Right cardiac atrium (tissue), 5 donors: ENCODE measurements around the gene ANO2. TPM values are rescaled to one million over a fixed set of nuclear protein-coding genes. Genes with fewer than 3 reads are reported as not detected.

Experiments
- ATAC-seq, 2 donors: fragments of 200-7000 bp; cut with Tn5 transposase; one replicate each; pipeline versions ENCODE4 v1.8.0 to v1.9.1; 2020; ENCODE audit warnings: moderate library complexity in 2 of 2, mild to moderate bottlenecking in 1 of 2
- DNase-seq, 3 donors: peaks; one replicate each; pipeline ENCODE4 v3.0.0-alpha.2; 2020
- H3K27ac ChIP-seq: one replicate; pipeline ENCODE4 v1.5.1; 2013; ENCODE audit warnings: mild to moderate bottlenecking, low read length, control low read depth, moderate library complexity
- H3K27me3 ChIP-seq: one replicate; pipeline ENCODE4 v1.6.1; 2013; ENCODE audit not compliant: control insufficient read depth, insufficient read depth
- H3K4me1 ChIP-seq: one replicate; pipeline ENCODE4 v1.6.1; 2013; ENCODE audit warnings: low read length; ENCODE audit not compliant: control insufficient read depth, insufficient read depth
- H3K4me3 ChIP-seq: one replicate; pipeline ENCODE4 v1.5.1; 2013; ENCODE audit warnings: low read length, control low read depth
- H3K9me3 ChIP-seq: one replicate; pipeline ENCODE4 v1.6.1; 2013; ENCODE audit warnings: low read length; ENCODE audit not compliant: control insufficient read depth
- WGBS: extraction: QIAGEN DNeasy Blood & Tissue Kit; methylation state at CpG from one replicate; pipeline ENCODE4 v1.1.7; 2013; 5-methylcytosine and 5-hydroxymethylcytosine counted together
- intact Hi-C, 4 donors: fragments of 100-400 bp; cut with DNase I; formaldehyde crosslinking; loops; one replicate each; pipeline versions ENCODE4 v1.11.0 to v1.14.0; 2022 to 2023
- polyA plus RNA-seq: library from polyadenylated mRNA; stranded (reverse); fragments of 200-250 nt; gene quantifications from one replicate; pipeline ENCODE4 v1.2.3, GENCODE V29; 2013
- total RNA-seq, 4 donors: library from RNA; stranded (reverse); fragmentation: NEBNext Ultra II Directional; extraction: Animal tissue kit (Norgen Biotek cat#: 25700); gene quantifications; one replicate each; pipeline ENCODE4 v1.2.1, GENCODE V29; 2021
- donor health status: healthy with polysubstance abuse.
- donor health status: DM: no; HTN: yes; CAD: no.
- donor health status: DM: no; HTN: no; CAD: no.
- donor health status: DM: no; HTN: yes; CAD: no; lungs with severe emphysema.
- donor health status: DM: yes; HTN: yes; CAD: no.

ANO2 gene
- total and polyA plus RNA-seq, 5 donors, result 7.0 to 12.5 (median 10.9) TPM

DNA sequence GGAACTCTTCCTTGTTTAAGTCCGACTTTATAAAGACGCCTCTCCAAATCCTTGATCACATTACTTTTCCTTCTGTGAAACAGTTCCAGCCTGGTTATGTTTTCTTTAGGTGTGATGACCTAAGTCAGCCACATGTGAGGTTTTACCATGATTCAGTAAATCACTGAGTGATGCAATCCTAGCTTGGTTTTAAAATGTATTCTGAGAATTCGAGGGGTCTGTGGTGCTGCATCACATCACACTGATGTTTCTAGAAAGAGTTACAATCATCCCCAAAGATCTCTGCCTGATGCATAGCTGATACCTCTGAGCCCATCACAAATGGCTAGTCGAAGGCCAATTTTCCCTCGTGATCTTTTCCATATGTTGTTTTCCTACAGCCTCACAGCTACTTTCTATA is 152.7 kb downstream of the ANO2 start:
- no peak for ATAC-seq
- Histone ChIP-seq H3K27me3 (no peaks in the 10 kb centered on the region), H3K27ac (no peak overlapping the region), H3K4me3 (no peak overlapping the region), H3K4me1 (no peaks in the 10 kb centered on the region), H3K9me3 (no peaks in the 10 kb centered on the region)
- intact Hi-C loops, result loop anchor here in 1 of 4 donors (10.0 kb wide), 1 partner anchor 358 kb away; the partner anchor contains the start of gene NTF3
- WGBS, result 94% methylated on average over 5 of the region's 5 CpGs
- no peak for DNase-seq

DNA sequence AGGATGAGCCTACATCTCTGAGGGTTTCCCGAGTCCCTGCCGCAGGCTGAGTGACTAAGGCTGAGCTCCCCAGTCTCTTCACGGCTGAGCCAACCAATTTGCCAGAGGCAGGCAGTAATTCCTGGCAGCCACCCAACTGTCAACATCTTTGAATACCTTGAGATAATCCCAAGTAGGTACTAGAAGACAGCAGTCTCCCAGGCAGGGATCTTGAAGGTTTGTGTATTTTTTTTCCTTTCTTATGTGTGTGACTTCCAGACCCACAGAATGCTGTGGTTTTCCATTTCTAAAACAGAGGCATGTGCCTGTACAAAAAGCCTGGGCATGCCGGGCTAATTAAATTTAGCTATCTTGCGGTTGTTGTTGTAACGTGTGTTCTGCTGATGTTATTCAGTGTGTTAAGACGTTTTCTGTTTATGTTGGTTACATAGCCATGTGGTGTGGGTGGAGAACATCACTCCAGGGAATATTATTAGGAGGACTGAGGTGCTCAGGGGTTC is 155.5 kb downstream of the ANO2 start:
- intact Hi-C loops, result no loop called here

DNA sequence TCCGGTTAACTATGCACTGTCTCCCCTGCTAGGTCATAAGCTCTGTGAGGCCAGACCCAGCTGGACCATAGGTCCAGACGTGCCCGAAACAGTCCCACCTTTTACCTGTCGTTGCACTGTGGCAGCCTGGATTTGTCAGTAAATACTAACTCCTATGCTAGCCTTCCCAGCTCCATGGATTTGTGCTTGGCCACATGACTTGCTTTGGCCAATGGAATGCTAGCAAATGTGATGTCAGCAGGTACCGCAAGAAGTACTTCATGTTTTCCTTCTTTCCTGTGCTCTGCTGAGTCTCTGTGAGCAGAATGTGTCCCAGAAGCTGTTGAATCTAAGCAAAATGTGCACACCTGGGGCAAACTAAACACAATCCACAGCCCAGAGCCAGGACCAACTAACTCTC is 157.2 kb downstream of the ANO2 start:
- H3K9me3 ChIP-seq, result no peaks in the 10 kb centered on the region
- no peak for DNase-seq
- H3K4me1 ChIP-seq, result no peaks in the 10 kb centered on the region
- no peak overlapping the region for H3K4me3 ChIP-seq
- H3K27me3 ChIP-seq, result no peaks in the 10 kb centered on the region
- 98% methylated on average over 5 of the region's 5 CpGs for WGBS
- ATAC-seq, result no peak
- no peak overlapping the region for H3K27ac ChIP-seq
- intact Hi-C loops, result no loop called here

More for the DNA sequence above, 155.5 kb downstream of the ANO2 start:
- no peak overlapping the region for H3K27ac ChIP-seq
- no peaks in the 10 kb centered on the region for H3K27me3 ChIP-seq
- WGBS, result 77% methylated on average over 7 of the region's 7 CpGs
- H3K4me1 ChIP-seq, result no peaks in the 10 kb centered on the region
- ATAC-seq (no peak), DNase-seq (no peak)
- no peak overlapping the region for H3K4me3 ChIP-seq
- no peaks in the 10 kb centered on the region for H3K9me3 ChIP-seq

DNA sequence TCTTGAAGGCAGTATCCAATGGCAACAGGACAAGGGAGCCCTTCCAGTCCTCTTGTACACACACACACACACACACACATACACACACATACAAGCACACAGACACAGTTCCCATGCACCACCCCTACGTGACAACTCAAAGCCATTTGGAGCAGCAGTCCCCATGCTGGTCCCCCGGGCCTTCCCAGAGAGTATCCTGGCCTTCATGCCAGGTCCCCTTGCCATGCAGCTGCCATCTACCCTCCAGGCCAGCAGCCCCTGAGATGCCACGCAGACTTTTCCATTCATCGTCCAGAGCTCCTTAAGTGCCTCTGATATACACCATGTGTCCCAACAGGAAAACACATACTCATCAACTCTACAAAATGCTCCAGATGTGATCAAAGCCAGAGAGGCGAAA is 159.5 kb downstream of the ANO2 start:
- 95% methylated on average over 5 of the region's 5 CpGs for WGBS
- Histone ChIP-seq H3K4me3 (no peak overlapping the region), H3K27ac (no peak overlapping the region), H3K4me1 (no peaks in the 10 kb centered on the region), H3K27me3 (no peaks in the 10 kb centered on the region), H3K9me3 (no peaks in the 10 kb centered on the region)
- DNase-seq (no peak), ATAC-seq (no peak)
- intact Hi-C loops, result no loop called here

DNA sequence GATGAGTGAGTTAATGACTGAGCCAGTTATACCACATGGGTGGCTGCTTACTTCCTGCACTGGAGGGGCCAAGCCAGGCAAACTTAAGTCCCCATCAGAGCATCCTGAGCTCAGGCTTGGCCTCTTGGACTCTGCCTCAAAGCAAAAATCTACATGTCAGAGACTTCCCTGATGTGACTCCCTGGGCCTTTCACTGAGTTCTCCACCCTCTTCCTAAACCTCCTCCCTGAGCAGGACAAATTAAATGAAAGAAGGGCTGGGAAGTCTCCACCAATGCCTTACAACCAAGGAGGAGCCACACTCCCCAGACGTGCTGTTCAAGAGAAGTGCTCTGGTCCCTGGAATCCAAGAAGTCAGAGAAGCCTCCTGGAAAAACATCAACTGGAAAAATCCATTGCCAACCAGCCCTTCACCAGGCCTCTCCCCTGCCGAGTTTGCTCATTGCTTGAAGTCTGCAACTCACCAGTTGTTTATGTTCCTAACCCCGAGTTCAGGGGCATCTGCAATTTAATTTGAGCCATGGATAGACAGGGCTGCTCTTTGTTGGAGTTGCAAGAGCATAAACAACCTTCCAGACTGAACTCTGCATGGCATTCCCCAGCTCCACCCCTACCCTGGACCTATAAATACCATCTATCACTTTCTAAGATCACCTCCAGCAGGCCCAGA is 160.5 kb downstream of the ANO2 start:
- WGBS, result 54% methylated on average over 3 of the region's 3 CpGs
- no peak overlapping the region for H3K4me3 ChIP-seq
- H3K27ac ChIP-seq, result no peak overlapping the region
- ATAC-seq, result no peak
- intact Hi-C loops, result no loop called here
- no peaks in the 10 kb centered on the region for H3K9me3 ChIP-seq
- no peaks in the 10 kb centered on the region for H3K4me1 ChIP-seq
- H3K27me3 ChIP-seq, result no peaks in the 10 kb centered on the region
- DNase-seq, result no peak

DNA sequence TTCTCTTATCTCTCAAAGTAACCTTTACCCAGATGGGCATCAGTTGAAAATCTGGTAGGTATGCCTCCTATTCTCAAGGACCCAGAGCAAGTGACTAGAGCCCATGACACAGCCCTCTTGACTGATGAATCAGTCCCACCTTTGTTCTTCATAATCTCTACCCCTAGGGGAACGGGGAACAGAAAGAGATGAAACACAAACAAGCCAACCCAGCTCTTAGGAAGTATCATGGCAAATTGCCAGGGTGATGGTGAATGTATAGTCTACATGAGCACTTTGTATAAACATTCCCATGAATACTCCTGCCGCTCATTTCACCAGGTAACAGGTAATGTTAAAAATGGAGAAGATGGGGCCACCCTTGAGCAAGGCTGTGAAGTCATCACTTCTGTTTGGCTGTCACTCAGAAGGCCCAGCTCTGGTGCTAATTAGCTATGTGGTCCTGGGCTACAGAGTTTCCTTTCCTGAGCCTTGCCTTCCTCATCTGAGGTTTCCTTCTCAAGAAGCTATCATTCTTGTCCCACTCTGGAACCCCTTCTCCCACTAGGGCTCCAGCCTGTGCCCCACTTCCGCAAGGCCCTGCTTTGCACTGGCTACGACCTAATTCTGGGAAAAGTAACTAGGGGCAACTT is 161.7 kb downstream of the ANO2 start:
- H3K4me1 ChIP-seq, result no peaks in the 10 kb centered on the region
- DNase-seq (no peak), ATAC-seq (no peak)
- H3K4me3 ChIP-seq, result no peak overlapping the region
- no peaks in the 10 kb centered on the region for H3K9me3 ChIP-seq
- WGBS, result 91% methylated on average over 4 of the region's 4 CpGs
- intact Hi-C loops, result no loop called here
- H3K27me3 ChIP-seq, result no peaks in the 10 kb centered on the region
- no peak overlapping the region for H3K27ac ChIP-seq

DNA sequence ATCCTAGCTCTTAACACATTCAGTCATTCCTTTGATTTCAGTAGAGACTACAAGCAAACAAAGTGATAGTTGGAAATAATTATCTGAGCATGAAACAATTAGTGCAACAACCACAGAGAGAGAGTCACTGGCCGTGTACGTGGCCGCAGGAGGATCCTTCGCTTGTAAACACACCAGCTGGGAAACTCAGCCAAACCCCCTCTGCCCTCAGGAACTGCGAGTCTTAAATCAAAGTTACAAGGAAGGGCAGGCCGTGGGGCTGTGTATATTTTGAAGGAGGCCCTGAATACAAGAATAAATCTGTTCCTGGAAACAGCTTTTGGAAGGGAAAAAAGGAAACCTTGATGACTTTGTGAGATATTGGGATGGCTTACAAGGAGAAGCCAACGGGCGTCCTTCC is 164.5 kb downstream of the ANO2 start:
- H3K4me1 ChIP-seq, result no peaks in the 10 kb centered on the region
- no peaks in the 10 kb centered on the region for H3K27me3 ChIP-seq
- H3K27ac ChIP-seq, result no peak overlapping the region
- H3K4me3 ChIP-seq, result no peak overlapping the region
- ATAC-seq, result no peak
- no peak for DNase-seq
- 58% methylated on average over 8 of the region's 8 CpGs for WGBS
- H3K9me3 ChIP-seq, result no peaks in the 10 kb centered on the region
- intact Hi-C loops, result no loop called here

DNA sequence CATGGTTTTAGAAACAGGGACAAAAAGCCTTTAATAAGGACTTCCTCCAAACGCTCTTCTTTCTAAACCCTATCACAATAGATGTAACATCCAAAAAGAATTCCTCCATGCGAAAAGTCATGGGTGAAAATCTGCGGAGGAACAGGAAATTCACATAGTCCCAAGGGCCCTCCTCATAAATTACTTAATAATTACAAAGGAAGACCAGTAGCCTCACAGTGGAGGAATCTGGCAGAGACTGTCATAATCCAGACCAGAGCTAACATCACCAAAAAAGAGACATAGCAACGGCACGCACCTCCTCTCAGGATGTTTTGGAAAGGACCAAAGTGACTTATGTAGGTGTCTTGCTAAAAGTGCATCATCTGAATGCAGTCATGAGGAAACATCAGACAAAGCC is 165.7 kb downstream of the ANO2 start:
- intact Hi-C loops, result no loop called here
- ATAC-seq, result no peak
- Histone ChIP-seq H3K4me3 (no peak overlapping the region), H3K4me1 (no peaks in the 10 kb centered on the region), H3K27me3 (no peaks in the 10 kb centered on the region), H3K27ac (no peak overlapping the region), H3K9me3 (no peaks in the 10 kb centered on the region)
- DNase-seq, result no peak
- 59% methylated on average over 5 of the region's 5 CpGs for WGBS

DNA sequence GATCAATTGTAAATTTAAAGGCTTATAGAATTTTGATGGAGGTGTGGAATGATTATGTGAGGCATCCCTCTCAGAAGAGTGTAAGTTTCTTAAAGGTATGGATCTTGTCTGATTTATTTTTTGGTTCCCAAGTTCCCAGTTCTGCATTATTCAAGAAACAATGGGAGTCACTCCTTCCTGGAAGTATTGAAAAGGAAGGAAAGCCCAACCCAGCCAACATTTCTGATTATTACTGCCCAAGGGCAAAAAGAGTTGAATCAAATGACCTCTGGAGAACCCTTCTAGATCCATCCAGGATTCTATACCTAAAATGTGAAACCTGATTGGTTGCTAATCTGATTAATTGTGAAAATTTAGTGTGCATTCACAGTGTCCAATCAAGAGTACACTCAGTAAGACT is 166.2 kb downstream of the ANO2 start:
- Histone ChIP-seq H3K9me3 (no peaks in the 10 kb centered on the region), H3K27ac (no peak overlapping the region), H3K4me3 (no peak overlapping the region), H3K27me3 (no peaks in the 10 kb centered on the region), H3K4me1 (no peaks in the 10 kb centered on the region)
- intact Hi-C loops, result no loop called here
- ATAC-seq, result no peak
- DNase-seq, result no peak

DNA sequence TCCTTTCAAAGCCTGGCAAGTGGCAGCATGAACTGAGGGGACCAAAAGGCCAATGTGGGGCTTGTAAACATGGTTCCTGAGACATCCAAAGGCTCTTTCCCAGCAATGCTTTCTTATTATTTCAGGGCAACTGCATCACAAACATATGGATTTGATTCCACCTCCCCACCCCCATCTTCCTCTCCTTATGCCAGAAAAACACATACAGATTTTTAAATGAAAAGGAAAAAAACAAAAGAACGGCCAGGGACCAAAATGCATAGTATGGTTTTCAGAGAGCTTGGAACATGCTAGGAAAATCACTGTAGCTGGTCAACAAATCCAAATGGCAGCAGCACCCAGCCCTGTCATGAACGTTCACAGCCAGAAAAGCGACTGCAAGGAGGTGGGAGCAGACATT is 167.6 kb downstream of the ANO2 start:
- WGBS, result 76% methylated on average over 3 of the region's 3 CpGs
- ATAC-seq (no peak), DNase-seq (no peak)
- no peaks in the 10 kb centered on the region for H3K9me3 ChIP-seq
- no peaks in the 10 kb centered on the region for H3K4me1 ChIP-seq
- no peak overlapping the region for H3K4me3 ChIP-seq
- H3K27ac ChIP-seq, result no peak overlapping the region
- H3K27me3 ChIP-seq, result no peaks in the 10 kb centered on the region
- intact Hi-C loops, result no loop called here

DNA sequence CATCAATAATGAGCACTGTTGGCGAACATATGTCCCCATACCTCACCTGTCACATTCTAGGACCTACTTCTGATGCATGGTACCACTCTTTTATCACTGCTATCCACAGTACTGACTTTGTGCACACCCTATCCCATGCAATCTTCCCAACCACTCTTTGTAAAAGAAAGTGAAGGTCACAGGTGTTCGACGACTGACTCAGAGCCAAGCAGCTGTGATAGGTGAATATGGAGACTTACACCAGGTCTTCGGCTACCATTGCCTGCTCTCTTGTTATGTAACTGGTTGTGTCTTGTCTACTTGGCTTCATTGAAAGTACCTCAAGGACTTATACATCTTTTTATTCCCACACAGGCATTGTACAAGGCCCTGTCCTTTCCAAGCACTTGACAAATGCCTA is 169.0 kb downstream of the ANO2 start:
- no peak overlapping the region for H3K4me3 ChIP-seq
- 97% methylated on average over 4 of the region's 4 CpGs for WGBS

More for the DNA sequence above, 169.0 kb downstream of the ANO2 start:
- Histone ChIP-seq H3K27ac (no peak overlapping the region), H3K9me3 (no peaks in the 10 kb centered on the region), H3K4me1 (no peaks in the 10 kb centered on the region), H3K27me3 (no peaks in the 10 kb centered on the region)
- DNase-seq, result no peak
- ATAC-seq, result no peak
- intact Hi-C loops, result no loop called here
